ENCODE data around the gene LSAMP. TPM values are rescaled to one million over a fixed set of nuclear protein-coding genes. Genes with fewer than 3 reads are reported as not detected.

LSAMP gene
- total and polyA plus RNA-seq, 2 of the 8 experiments (the other 6 are each of a cell fraction or from before 2014, with no cell fraction given) = 1.8 to 5.7 TPM

GRCh38 chr3:116391296-116392201, 53.7 kb downstream of the LSAMP start:
- Histone ChIP-seq H2AK5ac (ENCODE audit: low read depth, low read length) (no peak overlapping the region), H3K4me1 (replicated peaks in 1 of 4; ENCODE audit: control insufficient read depth in 3 of 4, insufficient read depth in 4 of 4, low read length in 3 of 4) (peaks cover 3 to 12% (median 8%) of the 10 kb centered on the region in 4 experiments; a peak in 5 of 7 replicates), H3K4me2 (ENCODE audit: insufficient read depth in 1 of 2, low read depth in 2 of 2, low read length in 2 of 2) (no peak overlapping the region), H3K27me3 (replicated peaks in 1 of 4; ENCODE audit: control insufficient read depth in 3 of 4, extremely low read depth in 1 of 4, insufficient read depth in 3 of 4, low read length in 3 of 4) (no peaks in the 10 kb centered on the region), H2BK12ac (ENCODE audit: low read depth, low read length) (no peak overlapping the region; the same call in 1 of the 2 replicates), H3K9me3 (ENCODE audit: insufficient read depth in 2 of 2, low read depth in 1 of 2, low read length in 1 of 2) (no peaks in the 10 kb centered on the region), H3K4ac (replicated peaks; ENCODE audit: insufficient read length, low read depth, low read length) (no peak overlapping the region), H3K9ac (replicated peaks in 1 of 4; ENCODE audit: extremely low read depth in 1 of 4, low read depth in 3 of 4, low read length in 3 of 4) (no peak overlapping the region), H3K4me3 (ENCODE audit: extremely low read depth in 1 of 4, insufficient read depth in 2 of 4, low read depth in 3 of 4, low read length in 4 of 4) (no peak overlapping the region), H3K79me1 (ENCODE audit: low read depth, low read length) (no peaks in the 10 kb centered on the region), H3K79me2 (ENCODE audit: control insufficient read depth in 1 of 2, insufficient read depth in 2 of 2, low read length in 2 of 2) (no peaks in the 10 kb centered on the region), H2AFZ (ENCODE audit: low read length) (no peak overlapping the region), H4K20me1 (replicated peaks in 1 of 2; ENCODE audit: control insufficient read depth in 1 of 2, insufficient read depth in 2 of 2, low read length in 2 of 2) (no peaks in the 10 kb centered on the region), H4K91ac (replicated peaks; ENCODE audit: insufficient read length, low read length) (peak overlapping the region; percentile 71), H4K8ac (ENCODE audit: extremely low read depth, insufficient read depth, low read length) (no peak overlapping the region), H2BK20ac (ENCODE audit: low read length) (no peak overlapping the region), H3K56ac (replicated peaks; ENCODE audit: insufficient read length, low read depth, low read length) (no peak overlapping the region), H3K27ac (ENCODE audit: low read depth, low read length) (no peak overlapping the region), H3K36me3 (ENCODE audit: control insufficient read depth in 2 of 4, insufficient read depth in 4 of 4, low read length in 3 of 4) (no peaks in the 10 kb centered on the region), H2BK120ac (replicated peaks; ENCODE audit: low read depth, low read length) (no peak overlapping the region), H3K23me2 (ENCODE audit: low read depth, low read length) (no peaks in the 10 kb centered on the region), H2BK5ac (ENCODE audit: low read depth, low read length) (no peak overlapping the region; the same call in 1 of the 2 replicates), H3K14ac (ENCODE audit: insufficient read length) (no peak overlapping the region), H3K23ac (ENCODE audit: insufficient read length) (no peak overlapping the region), H2BK15ac (ENCODE audit: low read length) (no peak overlapping the region), H3K18ac (ENCODE audit: extremely low read depth, low read length) (0 out of 2 replicates have a peak overlapping the region, but pooled peaks have one; percentile 39), H4K5ac (ENCODE audit: insufficient read length, low read depth, low read length) (no peak overlapping the region)
- FAIRE-seq (no peak), DNase-seq (ENCODE audit: low read depth in 1 of 2, low spot score in 2 of 2) (no peak)
- POLR2A ChIA-PET (ENCODE audit: partially characterized antibody) = no interaction called here
- CTCF ChIA-PET (ENCODE audit: partially characterized antibody) = interaction anchor here (1.1 to 1.4 kb wide), 3 partner anchors 10 to 28 kb away, joined by 3 to 4 read pairs (median 3); no protein-coding TSS in a partner anchor
- 88% methylated on average over 18 of the region's 23 CpGs; no CpG with 5 or more reads in 1 of the 2 experiments for WGBS, 2 experiments (ENCODE audit: extremely low coverage in 1 of 2, insufficient coverage in 1 of 2, insufficient read length in 1 of 2, insufficient replicate concordance in 2 of 2, low coverage in 1 of 2, low lambda C conversion rate in 2 of 2, missing lambda C conversion rate in 1 of 2)
- TF ChIP-seq TCF12 (IDR thresholded peaks at IDR 0.05; ENCODE audit: low read depth, low read length) (no peak), RNF2 (IDR thresholded peaks at IDR 0.05; ENCODE audit: borderline replicate concordance, low read depth, low read length, missing control alignments, poor library complexity, severe bottlenecking) (no peak)

All from H1 (cell line).